ENCODE data around the gene CMTR1. TPM values are rescaled to one million over a fixed set of nuclear protein-coding genes. Genes with fewer than 3 reads are reported as not detected.

Gene CMTR1
- polyA plus RNA-seq, 1 experiment = 25.1 TPM

DNA sequence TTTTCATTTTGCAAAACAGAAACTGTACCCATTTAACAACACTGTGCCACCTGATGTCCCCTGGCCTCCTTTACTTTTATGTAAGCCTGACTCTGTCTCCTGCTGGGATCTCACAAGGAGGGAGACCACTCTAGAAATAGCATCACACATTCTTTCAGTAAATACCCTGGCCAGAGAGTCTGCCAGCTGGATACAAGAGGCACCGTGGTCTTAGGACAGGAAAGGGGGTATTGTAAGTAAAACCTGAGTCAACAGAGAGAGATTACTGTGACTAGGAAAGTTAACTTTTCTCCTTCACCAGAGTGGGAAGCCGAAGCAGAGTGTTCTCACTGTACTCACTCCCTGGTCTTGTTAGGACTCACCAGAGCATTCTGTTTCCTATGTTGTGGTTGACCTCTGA, 27.8 kb downstream of the CMTR1 start:
- CTCF ChIA-PET = no interaction called here
- TF ChIP-seq, protein P1, sequence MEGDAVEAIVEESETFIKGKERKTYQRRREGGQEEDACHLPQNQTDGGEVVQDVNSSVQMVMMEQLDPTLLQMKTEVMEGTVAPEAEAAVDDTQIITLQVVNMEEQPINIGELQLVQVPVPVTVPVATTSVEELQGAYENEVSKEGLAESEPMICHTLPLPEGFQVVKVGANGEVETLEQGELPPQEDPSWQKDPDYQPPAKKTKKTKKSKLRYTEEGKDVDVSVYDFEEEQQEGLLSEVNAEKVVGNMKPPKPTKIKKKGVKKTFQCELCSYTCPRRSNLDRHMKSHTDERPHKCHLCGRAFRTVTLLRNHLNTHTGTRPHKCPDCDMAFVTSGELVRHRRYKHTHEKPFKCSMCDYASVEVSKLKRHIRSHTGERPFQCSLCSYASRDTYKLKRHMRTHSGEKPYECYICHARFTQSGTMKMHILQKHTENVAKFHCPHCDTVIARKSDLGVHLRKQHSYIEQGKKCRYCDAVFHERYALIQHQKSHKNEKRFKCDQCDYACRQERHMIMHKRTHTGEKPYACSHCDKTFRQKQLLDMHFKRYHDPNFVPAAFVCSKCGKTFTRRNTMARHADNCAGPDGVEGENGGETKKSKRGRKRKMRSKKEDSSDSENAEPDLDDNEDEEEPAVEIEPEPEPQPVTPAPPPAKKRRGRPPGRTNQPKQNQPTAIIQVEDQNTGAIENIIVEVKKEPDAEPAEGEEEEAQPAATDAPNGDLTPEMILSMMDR (IDR thresholded peaks at IDR 0.05; ENCODE audit: low read depth, low read length) = no peak
- no peaks in the 10 kb centered on the region for H3K27me3 ChIP-seq (ENCODE audit: control insufficient read depth, insufficient read depth, low read length)
- no peak overlapping the region for H3K4me3 ChIP-seq (ENCODE audit: low read depth, low read length)
- POLR2A ChIA-PET = no interaction called here
- no peaks in the 10 kb centered on the region for H3K9me3 ChIP-seq (ENCODE audit: control insufficient read depth, insufficient read depth, low read length)
- DNase-seq (ENCODE audit: low read depth, low spot score) = no peak
- H3K27ac ChIP-seq (ENCODE audit: low read depth, low read length) = no peak overlapping the region

DNA sequence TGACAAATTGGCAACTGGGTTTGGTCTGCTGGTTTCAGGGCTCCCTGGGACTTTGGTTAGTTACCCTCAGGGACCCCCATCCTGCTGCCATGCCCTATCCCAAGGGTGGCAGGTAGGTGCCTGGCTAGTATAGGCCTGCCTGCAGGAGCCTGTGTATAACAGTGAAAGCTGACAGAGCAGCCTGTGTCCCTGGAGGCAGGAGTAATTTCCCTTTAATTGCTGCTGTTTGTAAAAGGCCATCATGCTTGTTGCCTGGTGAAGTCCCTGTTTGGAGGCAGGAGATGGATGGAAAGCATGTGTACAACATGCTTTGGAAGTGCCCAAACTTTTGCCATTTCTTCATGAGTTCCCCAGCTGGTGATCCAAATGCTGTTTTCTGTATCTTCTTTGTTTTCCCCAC, 30.1 kb downstream of the CMTR1 start:
- peaks cover 4% of the 10 kb centered on the region; the same call in 1 of the 2 replicates for H3K9me3 ChIP-seq (ENCODE audit: control insufficient read depth, insufficient read depth, low read length)
- H3K4me3 ChIP-seq (ENCODE audit: low read depth, low read length) = no peak overlapping the region
- no peak for DNase-seq (ENCODE audit: low read depth, low spot score)
- TF ChIP-seq, protein P1 (IDR thresholded peaks at IDR 0.05; ENCODE audit: low read depth, low read length) = no peak
- CTCF ChIA-PET = no interaction called here
- H3K27ac ChIP-seq (ENCODE audit: low read depth, low read length) = no peak overlapping the region
- POLR2A ChIA-PET = no interaction called here
- H3K27me3 ChIP-seq (ENCODE audit: control insufficient read depth, insufficient read depth, low read length) = no peaks in the 10 kb centered on the region

DNA sequence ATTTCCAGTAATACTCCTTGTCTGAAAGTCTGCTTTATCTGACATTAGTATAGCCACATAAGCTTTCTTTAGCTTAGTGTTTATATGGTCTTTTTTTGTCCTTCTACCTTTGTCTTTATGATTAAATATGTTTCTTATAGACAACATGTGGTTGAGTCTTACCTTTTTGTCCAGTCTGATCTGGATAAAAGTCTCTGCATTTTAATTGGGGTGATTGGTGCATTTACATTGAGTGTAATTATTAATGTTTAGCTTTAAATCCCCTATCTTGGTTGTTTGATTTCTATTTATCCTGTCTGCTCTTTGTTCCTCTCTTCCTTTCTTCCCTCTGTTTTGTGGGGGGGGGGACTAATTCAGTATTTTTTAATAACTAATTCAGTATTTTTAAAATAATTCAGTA, 34.7 kb downstream of the CMTR1 start:
- H3K27ac ChIP-seq (ENCODE audit: low read depth, low read length) = no peak overlapping the region
- TF ChIP-seq, protein P1 (IDR thresholded peaks at IDR 0.05; ENCODE audit: low read depth, low read length) = no peak
- H3K27me3 ChIP-seq (ENCODE audit: control insufficient read depth, insufficient read depth, low read length) = no peaks in the 10 kb centered on the region
- no peak overlapping the region for H3K4me3 ChIP-seq (ENCODE audit: low read depth, low read length)
- CTCF ChIA-PET = interaction anchor here (0.5 to 1.6 kb wide), 4 partner anchors 17 to 339 kb away, joined by 3 to 4 read pairs (median 3); no protein-coding TSS in a partner anchor
- POLR2A ChIA-PET = interaction anchor here (0.7 kb wide), 1 partner anchor 90 kb away, joined by 3 read pairs; no protein-coding TSS in a partner anchor
- H3K9me3 ChIP-seq (ENCODE audit: control insufficient read depth, insufficient read depth, low read length) = peaks cover 4% of the 10 kb centered on the region
- DNase-seq (ENCODE audit: low read depth, low spot score) = no peak

DNA sequence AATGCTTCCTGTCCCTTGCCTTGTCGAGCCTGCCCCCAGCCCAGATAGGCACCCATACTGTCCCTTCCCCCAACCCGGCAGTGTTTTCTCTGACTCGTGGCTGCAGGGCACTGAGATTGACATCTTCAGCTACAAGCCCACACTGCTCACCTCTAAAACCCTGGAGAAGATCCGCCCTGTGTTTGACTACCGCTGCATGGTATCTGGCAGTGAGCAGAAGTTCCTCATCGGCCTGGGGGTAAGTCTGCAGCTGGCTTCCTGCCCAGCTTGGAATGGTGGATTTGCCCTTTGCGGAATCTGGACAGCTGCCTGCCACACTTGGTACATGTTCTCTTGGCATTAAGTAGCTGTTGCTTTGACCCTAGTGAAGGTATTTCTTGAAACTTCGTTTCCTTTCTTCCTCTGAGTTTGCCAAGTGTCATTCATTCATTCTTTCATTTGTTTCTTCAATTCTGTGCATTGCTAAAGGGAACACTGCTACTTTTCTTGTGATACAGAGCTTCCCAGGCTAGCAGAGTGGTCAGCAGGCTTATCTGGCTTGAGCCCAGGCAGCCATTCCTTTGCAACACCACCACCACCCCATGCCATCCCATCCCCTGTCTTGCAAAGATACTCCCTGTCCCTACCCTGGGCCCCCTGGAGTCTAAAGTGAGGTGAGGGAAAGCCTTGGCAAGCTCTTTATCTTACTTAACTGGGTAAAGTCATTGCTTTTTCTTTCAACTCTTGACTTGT, 40.5 kb downstream of the CMTR1 start:
- no peak overlapping the region for H3K4me3 ChIP-seq (ENCODE audit: low read depth, low read length)
- TF ChIP-seq, protein P1 (IDR thresholded peaks at IDR 0.05; ENCODE audit: low read depth, low read length) = no peak
- ChIA-PET POLR2A (no interaction called here), CTCF (interaction anchor here (1.0 kb wide), 1 partner anchor 148 kb away, joined by 4 read pairs; no protein-coding TSS in a partner anchor)
- no peak for DNase-seq (ENCODE audit: low read depth, low spot score)
- H3K9me3 ChIP-seq (ENCODE audit: control insufficient read depth, insufficient read depth, low read length) = no peaks in the 10 kb centered on the region; the same call in 1 of the 2 replicates
- no peak overlapping the region for H3K27ac ChIP-seq (ENCODE audit: low read depth, low read length)
- H3K27me3 ChIP-seq (ENCODE audit: control insufficient read depth, insufficient read depth, low read length) = no peaks in the 10 kb centered on the region

DNA sequence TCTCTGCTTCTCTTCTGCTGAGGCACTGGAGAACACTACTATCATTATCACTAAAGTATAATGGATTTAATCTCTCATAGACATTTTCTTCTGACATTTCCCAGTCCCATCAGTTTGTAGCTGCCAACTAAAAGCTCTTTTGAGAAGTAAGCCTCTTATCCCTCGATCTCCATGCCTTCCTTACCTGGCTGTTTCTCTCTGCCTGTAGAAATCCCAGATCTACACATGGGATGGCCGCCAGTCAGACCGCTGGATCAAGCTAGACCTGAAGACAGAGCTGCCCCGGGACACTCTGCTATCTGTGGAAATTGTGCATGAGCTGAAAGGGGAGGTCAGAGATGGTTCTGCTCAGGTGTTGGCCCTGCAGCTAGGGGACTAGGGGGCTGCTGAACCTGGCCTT, 41.3 kb downstream of the CMTR1 start:
- TF ChIP-seq, protein P1 (IDR thresholded peaks at IDR 0.05; ENCODE audit: low read depth, low read length) = no peak
- H3K4me3 ChIP-seq (ENCODE audit: low read depth, low read length) = no peak overlapping the region
- POLR2A ChIA-PET = no interaction called here
- H3K27ac ChIP-seq (ENCODE audit: low read depth, low read length) = no peak overlapping the region
- CTCF ChIA-PET = no interaction called here
- H3K27me3 ChIP-seq (ENCODE audit: control insufficient read depth, insufficient read depth, low read length) = no peaks in the 10 kb centered on the region
- H3K9me3 ChIP-seq (ENCODE audit: control insufficient read depth, insufficient read depth, low read length) = no peaks in the 10 kb centered on the region
- no peak for DNase-seq (ENCODE audit: low read depth, low spot score)

All from AG04450 (cell line).